GM21423 (cell line): Measurements from ENCODE around the gene CD8B2.
"Not testable (repeated sequence)": the region's sequence is repeated elsewhere in the genome, so short reads cannot be mapped to it uniquely, and the experiment has no call there.

Experiments used
- ATAC-seq: cut with Tn5 transposase; IDR thresholded peaks from one replicate; pipeline ENCODE4 v1.9.1; 2021; ENCODE audit warnings: mild to moderate bottlenecking, moderate library complexity; ENCODE audit not compliant: unreplicated experiment

CD8B2 gene

GRCh38 chr2:106511476-106511901 is 24.3 kb downstream of the CD8B2 start:
- ATAC-seq: not testable (repeated sequence)

GRCh38 chr2:106511934-106512333 is 24.8 kb downstream of the CD8B2 start:
- not testable (repeated sequence) for ATAC-seq

- not testable (repeated sequence) for ATAC-seq
These were observed 26.2 kb downstream of the CD8B2 start for GRCh38 chr2:106513391-106513790.

GRCh38 chr2:106514827-106515226 is 27.7 kb downstream of the CD8B2 start:
- ATAC-seq: not testable (repeated sequence)

- no peak for ATAC-seq
These were observed 29.3 kb downstream of the CD8B2 start for GRCh38 chr2:106516436-106516835.

- ATAC-seq: no peak
These were observed 29.7 kb downstream of the CD8B2 start for GRCh38 chr2:106516864-106517263.

- no peak for ATAC-seq
These were observed 30.2 kb downstream of the CD8B2 start for GRCh38 chr2:106517329-106517728.

GRCh38 chr2:106519767-106520166 is 32.6 kb downstream of the CD8B2 start:
- no peak for ATAC-seq

GRCh38 chr2:106521016-106521415 is 33.9 kb downstream of the CD8B2 start:
- no peak for ATAC-seq

- ATAC-seq: no peak
These were observed 37.0 kb downstream of the CD8B2 start for GRCh38 chr2:106523976-106524665.

- no peak for ATAC-seq
These were observed 43.7 kb downstream of the CD8B2 start for GRCh38 chr2:106530866-106531265.

- no peak for ATAC-seq
These were observed 44.6 kb downstream of the CD8B2 start for GRCh38 chr2:106531676-106532214.

- no peak for ATAC-seq
These were observed 45.1 kb downstream of the CD8B2 start for GRCh38 chr2:106532236-106532635.

- no peak for ATAC-seq
These were observed 47.3 kb downstream of the CD8B2 start for GRCh38 chr2:106534471-106534870.

- no peak for ATAC-seq
These were observed 49.3 kb downstream of the CD8B2 start for GRCh38 chr2:106536490-106536889.

- ATAC-seq: peak; percentile 55
These were observed 49.9 kb downstream of the CD8B2 start for GRCh38 chr2:106537047-106537446.

GRCh38 chr2:106537791-106538191 is 50.6 kb downstream of the CD8B2 start:
- no peak for ATAC-seq

GRCh38 chr2:106540886-106541285 is 53.7 kb downstream of the CD8B2 start:
- no peak for ATAC-seq

GRCh38 chr2:106541333-106541732 is 54.2 kb downstream of the CD8B2 start:
- no peak for ATAC-seq

GRCh38 chr2:106542746-106543359 is 55.7 kb downstream of the CD8B2 start:
- peak; percentile 95 for ATAC-seq

GRCh38 chr2:106545007-106545406 is 57.8 kb downstream of the CD8B2 start:
- ATAC-seq: no peak

- ATAC-seq: no peak
These were observed 59.3 kb downstream of the CD8B2 start for GRCh38 chr2:106546391-106546990.
